RCC 7860 (cell line): ENCODE results near the gene MED27.
"Not testable (repeated sequence)": the region's sequence is repeated elsewhere in the genome, so short reads cannot be mapped to it uniquely, and the experiment has no call there.

Experiments
- DNase-seq: peaks from one replicate; pipeline ENCODE4 v3.0.0-alpha.2; 2015; ENCODE audit warnings: low spot score
- FAIRE-seq: peaks from 2 replicates; lab custom pipeline; 2012; peaks lifted over from hg19 to GRCh38; lab: Jason Lieb, UNC

The MED27 gene

GRCh38 chr9:132077881-132078698 is 1.6 kb downstream of the MED27 start:
- no peak for FAIRE-seq
- DNase-seq, result peak; percentile 56

DNA sequence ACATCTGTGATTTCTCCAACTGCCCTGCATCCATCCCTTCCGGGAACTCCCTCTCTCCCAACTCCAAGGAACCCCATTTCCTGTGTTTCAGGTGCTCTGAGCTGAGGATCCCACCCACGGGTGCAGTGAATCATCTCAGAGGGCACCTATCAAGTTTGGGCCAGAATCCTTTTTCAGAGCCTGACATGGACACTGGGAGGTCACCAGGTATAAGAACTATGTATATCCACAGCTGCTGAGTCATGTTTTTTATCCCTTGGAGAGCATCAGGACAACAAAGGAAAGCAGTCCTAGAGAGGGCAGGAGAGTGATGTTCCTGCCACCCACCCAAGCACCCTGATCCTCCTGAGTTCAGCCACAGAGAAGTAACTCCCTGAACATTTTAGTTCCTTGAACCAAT is 3.8 kb downstream of the MED27 start:
- FAIRE-seq (no peak), DNase-seq (no peak)

- FAIRE-seq, result no peak
Observed at GRCh38 chr9:132074736-132075135, 4.9 kb downstream of the MED27 start.

GRCh38 chr9:132071847-132072507 is 7.7 kb downstream of the MED27 start:
- FAIRE-seq, result no peak
- no peak for DNase-seq

More at GRCh38 chr9:132074736-132075135, 4.9 kb downstream of the MED27 start:
- DNase-seq, result no peak

DNA sequence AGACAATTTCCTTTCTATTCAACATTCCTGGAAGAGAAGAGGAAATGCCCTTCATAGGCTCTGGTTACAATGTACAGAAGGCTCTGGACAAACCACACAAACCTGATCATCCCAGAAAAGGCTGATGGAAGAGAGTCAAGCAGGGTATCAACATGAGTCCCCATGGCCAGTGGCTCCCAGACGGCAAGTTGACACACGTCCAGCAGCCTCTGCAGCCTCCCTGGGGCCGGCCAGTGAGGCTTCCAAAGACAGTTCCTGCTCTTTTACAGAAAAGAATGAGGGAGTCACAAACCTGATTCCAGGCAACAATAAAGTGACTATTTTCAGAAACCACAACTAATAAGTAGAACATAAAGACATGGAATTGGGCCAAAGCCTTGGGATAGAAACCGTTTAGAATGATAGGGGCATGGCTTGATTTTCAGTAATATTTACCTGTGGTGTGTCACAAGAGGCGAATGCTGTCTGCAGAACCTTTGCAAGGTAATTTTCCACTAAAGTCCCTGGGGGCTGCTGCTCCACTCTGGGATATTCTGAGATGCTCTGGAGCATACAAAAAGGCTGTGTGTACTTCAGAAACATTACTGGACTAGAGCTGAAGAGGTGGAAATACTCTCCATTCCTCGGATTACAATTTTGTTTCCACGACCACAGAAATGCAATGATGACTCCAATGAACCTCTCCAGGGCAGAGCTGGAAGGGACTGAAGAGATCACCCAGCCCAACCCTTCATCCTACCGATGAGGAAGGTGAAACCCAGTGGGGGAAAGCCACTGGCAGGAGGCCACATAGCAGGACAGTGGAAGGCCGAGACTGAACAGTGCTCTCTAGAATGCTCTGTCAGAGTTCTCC is 10.4 kb downstream of the MED27 start:
- no peak for FAIRE-seq
- no peak for DNase-seq

- no peak for FAIRE-seq
Observed at GRCh38 chr9:132068605-132069004, 11.1 kb downstream of the MED27 start.

GRCh38 chr9:132066511-132066910 is 13.2 kb downstream of the MED27 start:
- no peak for FAIRE-seq
- DNase-seq, result no peak

More at GRCh38 chr9:132068605-132069004, 11.1 kb downstream of the MED27 start:
- DNase-seq, result no peak

- DNase-seq, result no peak
- FAIRE-seq, result no peak
Observed at GRCh38 chr9:132066057-132066456, 13.6 kb downstream of the MED27 start.

GRCh38 chr9:132063281-132063680 is 16.4 kb downstream of the MED27 start:
- DNase-seq (no peak), FAIRE-seq (no peak)

- DNase-seq (no peak), FAIRE-seq (no peak)
Observed at GRCh38 chr9:132062806-132063205, 16.9 kb downstream of the MED27 start.

DNA sequence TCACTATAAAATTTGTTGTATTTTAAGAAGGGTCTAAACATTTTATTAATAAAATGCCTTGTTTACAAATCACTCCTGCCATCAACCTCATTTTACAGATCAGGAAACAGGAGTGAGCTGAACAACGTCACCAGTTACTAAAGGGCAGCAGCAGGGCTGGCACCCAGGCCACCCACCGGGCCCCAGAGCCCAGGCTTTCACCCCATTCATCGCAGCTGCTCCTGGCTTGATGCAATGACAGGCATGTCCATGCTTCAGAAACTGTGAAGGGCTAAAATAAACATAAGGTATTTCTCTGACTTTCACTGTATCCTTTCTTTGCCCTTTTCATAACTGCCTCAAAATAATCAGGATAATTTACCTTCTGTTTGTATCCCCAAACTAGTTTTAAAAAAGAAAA is 18.1 kb downstream of the MED27 start:
- DNase-seq (no peak), FAIRE-seq (no peak)

DNA sequence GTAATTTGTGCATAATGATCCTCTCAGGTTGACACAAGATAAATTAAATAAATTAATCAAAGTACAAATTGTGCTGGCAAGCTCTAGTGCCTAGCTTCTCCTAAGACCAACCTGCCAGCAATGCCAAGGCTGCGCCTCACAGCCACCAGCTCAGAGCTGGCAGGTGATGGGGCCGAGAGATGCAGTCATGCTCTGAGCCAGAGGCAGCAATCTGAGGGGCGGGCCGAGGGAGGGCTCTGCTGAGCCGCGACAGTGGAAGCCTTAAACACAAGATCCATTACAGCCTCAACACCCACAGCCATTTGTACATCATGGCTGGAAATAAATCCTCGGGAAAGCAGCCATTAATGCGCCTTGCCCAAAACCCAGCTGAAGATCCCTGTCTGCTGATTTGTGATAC is 20.3 kb downstream of the MED27 start:
- DNase-seq, result no peak
- no peak for FAIRE-seq

- not testable (repeated sequence) for FAIRE-seq, DNase-seq
Observed at GRCh38 chr9:132058226-132058625, 21.4 kb downstream of the MED27 start.

DNA sequence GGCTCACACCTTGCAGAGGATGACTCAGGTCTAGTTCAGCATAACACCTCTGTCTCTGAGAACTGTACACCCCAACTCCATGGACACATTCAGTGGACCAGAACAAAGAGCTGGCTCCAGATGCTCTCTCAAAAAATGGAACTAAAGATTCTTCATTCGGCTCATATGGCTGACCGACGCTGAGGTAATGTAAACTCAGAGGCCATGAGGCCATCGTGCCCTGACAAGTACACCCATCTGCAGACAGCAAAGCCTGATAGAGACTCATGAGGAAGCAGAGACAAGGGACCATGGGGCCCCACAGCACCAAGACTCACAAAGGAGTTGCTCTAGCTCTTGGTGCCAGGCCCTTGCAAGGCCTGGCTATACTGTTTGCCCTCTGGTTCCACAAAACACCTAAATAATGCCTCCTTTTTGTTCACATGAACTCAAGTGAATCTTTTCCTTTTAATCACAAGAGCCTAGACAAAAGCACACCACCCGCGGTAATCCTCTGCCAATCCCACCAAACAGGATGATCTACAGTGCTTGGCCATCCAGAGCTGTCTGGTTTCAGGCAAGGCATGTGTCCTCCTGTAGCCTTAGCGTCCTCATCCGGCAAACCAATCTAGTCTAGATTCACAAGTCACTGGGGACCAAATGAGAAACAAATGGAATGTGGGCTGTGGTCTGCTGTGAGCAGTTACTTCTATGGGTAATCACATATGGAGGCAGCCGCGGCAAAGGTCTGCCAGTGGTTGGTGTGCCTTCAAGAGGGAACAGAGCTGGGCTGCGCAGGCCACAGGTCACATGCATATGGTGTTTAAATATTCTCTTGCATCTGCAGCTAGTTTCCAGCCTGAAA is 22.7 kb downstream of the MED27 start:
- no peak for DNase-seq
- FAIRE-seq, result no peak

DNA sequence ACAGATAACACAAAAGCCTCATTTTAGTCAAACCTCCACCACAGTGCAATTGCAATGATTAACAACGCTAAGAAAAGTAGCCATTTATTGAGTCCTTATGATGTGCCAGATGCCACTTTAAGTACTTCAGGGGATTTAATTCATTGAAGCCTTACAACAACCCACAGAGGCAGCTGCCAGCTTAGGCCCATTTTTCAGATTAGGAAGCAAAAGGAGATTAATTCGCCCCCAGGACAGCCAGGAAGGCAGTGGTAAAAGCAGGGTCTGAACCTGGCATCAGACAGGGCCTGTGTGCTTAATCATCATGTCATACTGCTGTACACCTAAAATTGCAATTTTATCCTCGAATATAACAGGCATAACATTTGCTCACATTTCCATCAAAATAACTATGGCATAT is 23.9 kb downstream of the MED27 start:
- DNase-seq (no peak), FAIRE-seq (no peak)

DNA sequence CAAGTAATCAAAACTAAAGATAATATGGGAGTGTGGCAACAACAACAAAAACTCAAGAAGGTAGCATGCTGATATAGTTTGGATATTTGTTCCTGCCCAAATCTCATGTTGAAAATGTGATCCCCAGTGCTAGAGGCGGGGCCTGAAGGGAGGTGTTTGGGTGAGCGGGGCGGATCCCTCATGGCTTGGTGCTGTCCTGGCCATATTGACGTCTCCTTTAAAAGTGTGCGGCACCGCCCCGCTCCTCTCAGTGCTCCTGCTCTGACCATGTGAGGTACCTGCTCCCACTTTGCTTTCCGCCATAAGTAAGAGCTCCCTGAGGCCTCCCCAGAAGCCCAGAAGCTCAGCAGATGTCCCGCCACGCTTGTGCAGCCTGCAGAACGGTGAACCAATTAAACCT is 25.6 kb downstream of the MED27 start:
- no peak for FAIRE-seq
- no peak for DNase-seq

DNA sequence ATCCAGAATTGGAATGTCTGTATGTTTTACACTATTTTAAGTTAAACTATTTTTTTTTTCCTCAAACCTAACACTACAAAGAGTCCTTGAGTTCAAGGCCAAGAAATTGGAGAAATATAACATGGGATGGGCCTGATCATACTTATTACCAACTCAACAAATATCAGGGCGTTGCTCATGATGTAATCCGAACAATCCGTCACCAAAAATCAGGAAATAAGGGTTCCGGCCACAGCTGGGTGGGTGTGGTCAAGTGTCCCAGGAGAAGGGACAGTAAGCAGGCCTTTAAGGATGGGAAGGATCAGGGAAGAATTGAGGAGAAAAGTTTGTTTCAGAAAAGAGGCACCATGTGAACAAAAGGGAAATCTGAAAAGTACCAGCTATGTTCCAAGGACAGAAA is 29.8 kb downstream of the MED27 start:
- FAIRE-seq (no peak), DNase-seq (no peak)

- no peak for FAIRE-seq
- DNase-seq, result no peak
Observed at GRCh38 chr9:132049323-132049882, 30.3 kb downstream of the MED27 start.

GRCh38 chr9:132048201-132048600 is 31.5 kb downstream of the MED27 start:
- DNase-seq (peak; percentile 40), FAIRE-seq (peak; percentile 29)

DNA sequence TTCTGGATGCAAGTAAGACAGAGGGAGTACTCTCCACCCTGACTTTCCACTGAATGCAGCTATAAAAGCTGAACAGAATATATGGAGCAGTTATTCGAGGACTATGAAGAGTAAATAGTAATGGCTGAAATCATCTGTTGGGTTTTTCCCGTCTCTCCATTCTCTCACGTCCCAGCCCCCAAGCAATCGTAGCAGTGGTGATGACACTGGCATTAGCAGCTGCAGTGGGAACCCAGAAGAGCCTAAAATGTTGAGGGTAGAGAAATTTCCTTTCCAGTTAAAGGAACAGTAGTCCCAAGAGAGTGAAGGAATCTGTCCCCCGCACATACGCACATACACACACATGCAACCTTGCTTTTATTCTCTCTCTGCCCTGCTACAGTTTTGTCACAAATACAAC is 33.2 kb downstream of the MED27 start:
- DNase-seq (peak; percentile 31), FAIRE-seq (no peak)
